ENCODE data around the gene PRDX5. TPM values are rescaled to one million over a fixed set of nuclear protein-coding genes. Genes with fewer than 3 reads are reported as not detected.

The PRDX5 gene
- total RNA-seq, 2 donors from 2014 or later: 235 to 289 TPM

GRCh38 chr11:64341851-64342791 is 24.2 kb downstream of the PRDX5 start:
- Mint-ChIP-seq H3K9me3 (no peaks in the 10 kb centered on the region), H3K4me1 (peaks cover 7% of the 10 kb centered on the region), H3K27me3 (ENCODE audit: insufficient read depth) (peaks cover 13% of the 10 kb centered on the region), H3K4me3 (peak overlapping the region; percentile 59), H3K27ac (no peak overlapping the region), H3K36me3 (ENCODE audit: low read depth) (peaks cover 3% of the 10 kb centered on the region)
- Histone ChIP-seq H3K27ac (ENCODE audit: low read depth, low read length) (peak overlapping the region; percentile 73), H3K9me3 (ENCODE audit: control insufficient read depth, low read length) (no peaks in the 10 kb centered on the region), H3K4me3 (ENCODE audit: low read length) (peak overlapping the region; percentile 49), H3K27me3 (ENCODE audit: control insufficient read depth, insufficient read depth, low read length, poor library complexity, severe bottlenecking) (no peaks in the 10 kb centered on the region), H3K9ac (ENCODE audit: extremely low read depth, low read length, poor library complexity, severe bottlenecking) (peak overlapping the region; percentile 34), H3K36me3 (ENCODE audit: control insufficient read depth, insufficient read depth, low read length) (no peaks in the 10 kb centered on the region), H3K4me1 (ENCODE audit: control insufficient read depth, insufficient read depth, low read length) (no peaks in the 10 kb centered on the region)
- WGBS, 2 experiments (ENCODE audit: insufficient coverage in 1 of 2, insufficient read length in 1 of 2): 29 to 34% methylated on average over 34 to 55 of the region's 55 CpGs
- peak; percentile 71 for TF ChIP-seq CTCF (conservative IDR thresholded peaks at IDR 0.05)
- peak; percentile 99 for DNase-seq

DNA sequence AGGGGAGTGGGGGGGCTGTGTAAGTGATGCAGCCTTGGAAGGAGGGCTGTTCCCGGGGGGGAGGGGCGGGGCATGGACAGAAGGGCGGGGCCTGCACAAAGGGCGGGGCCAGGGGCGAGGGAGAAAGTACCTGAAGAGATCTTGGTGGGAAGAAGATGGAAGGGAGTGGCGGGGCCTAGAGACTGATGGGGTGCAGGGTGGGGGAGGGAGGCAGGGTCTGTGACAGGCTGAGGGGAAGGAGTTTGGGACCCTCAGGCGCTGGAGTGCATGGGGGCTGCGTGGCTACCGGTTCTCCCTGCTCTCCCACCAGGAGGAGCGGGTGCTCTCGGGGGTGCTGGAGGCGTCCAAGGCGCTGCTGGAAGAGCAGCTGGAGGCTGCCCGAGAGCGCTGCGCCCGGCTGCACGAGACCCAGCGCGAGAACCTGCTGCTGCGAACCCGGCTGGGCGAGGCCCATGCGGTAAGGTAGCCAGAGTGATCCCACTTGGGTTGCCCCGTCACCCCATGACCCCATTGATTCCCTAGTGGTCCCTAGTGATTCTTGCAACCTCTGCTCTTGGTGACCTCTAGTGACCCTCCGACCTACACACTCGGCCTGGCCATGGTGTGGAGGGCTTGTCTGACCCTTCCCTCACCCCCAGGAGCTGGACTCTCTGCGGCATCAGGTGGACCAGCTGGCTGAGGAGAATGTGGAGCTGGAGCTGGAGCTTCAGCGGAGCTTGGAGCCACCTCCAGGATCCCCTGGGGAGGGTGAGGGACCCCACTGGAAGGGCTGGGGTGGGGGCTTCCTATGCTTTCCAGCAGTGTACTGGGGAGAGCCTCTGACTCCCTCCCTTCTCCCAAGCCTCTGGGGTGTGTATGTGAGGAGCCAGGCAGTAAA is 25.2 kb downstream of the PRDX5 start:
- no peak overlapping the region for H3K9ac ChIP-seq (ENCODE audit: extremely low read depth, low read length, poor library complexity, severe bottlenecking)
- TF ChIP-seq CTCF (conservative IDR thresholded peaks at IDR 0.05): no peak
- no peaks in the 10 kb centered on the region for H3K4me1 ChIP-seq (ENCODE audit: control insufficient read depth, insufficient read depth, low read length)
- DNase-seq: no peak
- Mint-ChIP-seq H3K27ac (no peak overlapping the region), H3K4me1 (peaks cover 7% of the 10 kb centered on the region), H3K9me3 (no peaks in the 10 kb centered on the region), H3K36me3 (ENCODE audit: low read depth) (peaks cover 3% of the 10 kb centered on the region), H3K4me3 (peak overlapping the region; percentile 59), H3K27me3 (ENCODE audit: insufficient read depth) (peaks cover 13% of the 10 kb centered on the region)
- H3K27ac ChIP-seq (ENCODE audit: low read depth, low read length): no peak overlapping the region
- WGBS, 2 experiments (ENCODE audit: insufficient coverage in 1 of 2, insufficient read length in 1 of 2): 80 to 89% methylated on average over 16 to 28 of the region's 29 CpGs
- H3K27me3 ChIP-seq (ENCODE audit: control insufficient read depth, insufficient read depth, low read length, poor library complexity, severe bottlenecking): no peaks in the 10 kb centered on the region
- no peaks in the 10 kb centered on the region for H3K9me3 ChIP-seq (ENCODE audit: control insufficient read depth, low read length)
- no peaks in the 10 kb centered on the region for H3K36me3 ChIP-seq (ENCODE audit: control insufficient read depth, insufficient read depth, low read length)
- no peak overlapping the region for H3K4me3 ChIP-seq (ENCODE audit: low read length)

- Histone ChIP-seq H3K9ac (ENCODE audit: extremely low read depth, low read length, poor library complexity, severe bottlenecking) (no peak overlapping the region), H3K27ac (ENCODE audit: low read depth, low read length) (no peak overlapping the region), H3K4me1 (ENCODE audit: control insufficient read depth, insufficient read depth, low read length) (no peaks in the 10 kb centered on the region), H3K9me3 (ENCODE audit: control insufficient read depth, low read length) (no peaks in the 10 kb centered on the region), H3K27me3 (ENCODE audit: control insufficient read depth, insufficient read depth, low read length, poor library complexity, severe bottlenecking) (no peaks in the 10 kb centered on the region), H3K36me3 (ENCODE audit: control insufficient read depth, insufficient read depth, low read length) (no peaks in the 10 kb centered on the region), H3K4me3 (ENCODE audit: low read length) (no peak overlapping the region)
- H3K4me1 Mint-ChIP-seq: peaks cover 7% of the 10 kb centered on the region
- peak; percentile 70 for TF ChIP-seq CTCF (conservative IDR thresholded peaks at IDR 0.05)
- 83 to 88% methylated on average over 7 to 18 of the region's 18 CpGs for WGBS, 2 experiments (ENCODE audit: insufficient coverage in 1 of 2, insufficient read length in 1 of 2)
- H3K9me3 Mint-ChIP-seq: no peaks in the 10 kb centered on the region
- DNase-seq: peak; percentile 85
- H3K27ac Mint-ChIP-seq: no peak overlapping the region
- H3K27me3 Mint-ChIP-seq (ENCODE audit: insufficient read depth): peaks cover 12% of the 10 kb centered on the region
- no peak overlapping the region for H3K4me3 Mint-ChIP-seq
- H3K36me3 Mint-ChIP-seq (ENCODE audit: low read depth): peaks cover 3% of the 10 kb centered on the region
Observed at GRCh38 chr11:64343767-64344559, 26.0 kb downstream of the PRDX5 start.
